C4-2B (cell line): ENCODE results near the gene MICA.

Experiments used
- H3K27ac ChIP-seq: fragments of 450-650 bp; 2 replicates; pipeline ENCODE4 v1.5.1; 2017
- CTCF ChIP-seq: fragments of 450-650 bp; conservative IDR thresholded peaks from 2 replicates; pipeline ENCODE4 v1.5.1; 2017; ENCODE audit warnings: mild to moderate bottlenecking
- ZFX ChIP-seq: fragments of 450-650 bp; IDR thresholded peaks from 2 replicates; pipeline ENCODE4 v1.6.1; 2017

Gene MICA

GRCh38 chr6:31416394-31417014, 13.1 kb downstream of the MICA start:
- TF ChIP-seq ZFX (no peak), CTCF (no peak)
- no peak overlapping the region for H3K27ac ChIP-seq

- TF ChIP-seq CTCF: no peak
- TF ChIP-seq ZFX: no peak
- no peak overlapping the region for H3K27ac ChIP-seq
These were observed 14.9 kb downstream of the MICA start for GRCh38 chr6:31418251-31418650.

GRCh38 chr6:31419842-31420241, 16.4 kb downstream of the MICA start:
- TF ChIP-seq CTCF (no peak), ZFX (no peak)
- no peak overlapping the region for H3K27ac ChIP-seq

DNA sequence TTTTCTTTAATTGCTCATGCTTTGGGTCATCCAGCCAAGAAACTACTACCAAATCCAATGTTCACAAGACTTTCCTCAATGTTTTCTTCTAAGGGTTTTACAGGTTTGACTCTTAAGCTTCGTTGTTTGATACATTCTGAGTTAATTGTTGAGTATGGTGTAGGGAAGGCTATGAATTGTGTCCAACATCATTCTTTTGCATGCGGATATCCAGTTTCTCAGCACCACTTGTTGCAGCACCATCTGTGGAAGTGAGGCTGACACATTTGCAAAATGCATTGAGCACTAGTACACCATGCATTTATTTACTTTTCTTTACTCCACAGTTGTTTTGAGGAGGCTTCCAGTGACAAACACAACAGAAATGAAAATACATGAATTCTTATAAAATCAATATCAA, 17.2 kb downstream of the MICA start:
- H3K27ac ChIP-seq: no peak overlapping the region
- TF ChIP-seq ZFX (no peak), CTCF (no peak)

- H3K27ac ChIP-seq: no peak overlapping the region
- no peak for TF ChIP-seq ZFX
- TF ChIP-seq CTCF: no peak
These were observed 19.2 kb downstream of the MICA start for GRCh38 chr6:31422587-31422986.

- TF ChIP-seq ZFX (no peak), CTCF (no peak)
- no peak overlapping the region for H3K27ac ChIP-seq
These were observed 20.2 kb downstream of the MICA start for GRCh38 chr6:31423550-31423949.

DNA sequence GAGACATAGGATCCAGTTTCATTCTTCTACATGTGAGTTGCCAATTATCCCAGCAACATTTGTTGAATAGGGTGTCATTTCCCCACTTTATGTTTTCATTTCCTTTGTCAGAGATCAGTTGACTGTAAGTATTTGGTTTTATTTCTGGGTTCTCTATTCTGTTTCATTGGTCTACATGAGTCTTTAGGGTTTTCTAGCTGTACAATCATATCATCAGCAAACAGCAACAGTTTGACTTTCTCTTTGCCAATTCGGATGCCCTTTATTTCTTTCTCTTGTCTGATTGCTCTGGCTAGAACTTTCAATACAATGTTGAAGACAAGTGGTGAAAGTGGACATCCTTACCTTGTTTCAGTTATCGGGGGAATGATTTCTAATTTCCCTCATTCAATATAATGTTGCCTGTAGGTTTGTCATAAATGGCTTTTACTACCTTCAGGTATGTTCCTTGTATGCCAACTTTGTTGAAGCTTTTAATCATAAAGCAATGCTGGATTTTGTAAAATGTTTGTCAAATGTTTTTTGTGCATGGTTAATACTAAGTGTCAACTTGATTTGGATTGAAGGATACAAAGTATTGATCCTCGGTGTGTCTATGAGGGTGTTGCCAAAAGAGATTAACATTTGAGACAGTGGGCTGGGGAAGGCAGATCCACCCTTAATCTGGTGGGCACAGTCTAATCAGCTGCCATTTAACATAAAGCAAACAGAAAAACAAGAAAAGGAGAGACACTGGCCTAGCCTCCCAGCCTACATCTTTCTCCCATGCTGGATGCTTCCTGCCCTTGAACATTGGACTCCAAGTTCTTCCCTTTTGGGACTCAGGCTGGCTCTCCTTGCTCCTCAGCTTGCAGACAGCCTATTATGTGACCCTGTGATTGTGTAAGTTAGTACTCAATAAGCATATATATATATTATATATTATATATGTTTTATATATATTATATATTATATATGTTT, 23.3 kb downstream of the MICA start:
- TF ChIP-seq ZFX (no peak), CTCF (no peak)
- H3K27ac ChIP-seq: no peak overlapping the region
